Liver (tissue), 9 donors: ENCODE results near the gene MMS22L. TPM values are rescaled to one million over a fixed set of nuclear protein-coding genes. Genes with fewer than 3 reads are reported as not detected.
A peak's percentile ranks its signal among the peaks of the same experiment; 100 is the strongest.

ENCODE experiments used
- DNase-seq: peaks from one replicate; pipeline ENCODE4 v3.0.0-alpha.2; 2017; ENCODE audit warnings: low spot score
- H3K27ac ChIP-seq, 2 donors: one replicate each; pipeline ENCODE4 v1.7.0; 2013; ENCODE audit warnings: inconsistent platforms in 2 of 2, low read length in 2 of 2, control low read depth in 1 of 2, low read depth in 1 of 2, mild to moderate bottlenecking in 1 of 2
- H3K27me3 ChIP-seq, 4 donors: one replicate each; pipeline versions ENCODE4 v1.6.1 to v1.7.0; 2013; ENCODE audit warnings: low read length in 3 of 4, inconsistent platforms in 1 of 4, mild to moderate bottlenecking in 1 of 4, moderate library complexity in 1 of 4; ENCODE audit not compliant: control insufficient read depth in 4 of 4, insufficient read depth in 4 of 4
- H3K36me3 ChIP-seq, 4 donors: one replicate each; pipeline versions ENCODE4 v1.6.1 to v1.7.0; 2013; ENCODE audit warnings: low read length in 3 of 4, mild to moderate bottlenecking in 3 of 4, low read depth in 1 of 4, moderate library complexity in 1 of 4; ENCODE audit not compliant: control insufficient read depth in 4 of 4, insufficient read depth in 3 of 4
- H3K4me1 ChIP-seq, 4 donors: one replicate each; pipeline versions ENCODE4 v1.6.1 to v1.7.0; 2013; ENCODE audit warnings: low read length in 3 of 4, mild to moderate bottlenecking in 3 of 4, moderate library complexity in 1 of 4; ENCODE audit not compliant: control insufficient read depth in 4 of 4, insufficient read depth in 4 of 4
- H3K4me3 ChIP-seq, 3 donors: one replicate each; pipeline versions ENCODE4 v1.6.1 to v1.7.0; 2013; ENCODE audit warnings: low read length in 3 of 3, control low read depth in 1 of 3, low read depth in 1 of 3, mild to moderate bottlenecking in 1 of 3
- H3K9ac ChIP-seq, 2 donors: one replicate each; pipeline ENCODE4 v1.7.0; 2013; ENCODE audit warnings: low read length in 2 of 2, mild to moderate bottlenecking in 2 of 2, moderate library complexity in 2 of 2, control low read depth in 1 of 2, low read depth in 1 of 2
- H3K9me3 ChIP-seq, 4 donors: one replicate each; pipeline versions ENCODE4 v1.6.1 to v1.7.0; 2013; ENCODE audit warnings: low read length in 3 of 4; ENCODE audit not compliant: control insufficient read depth in 4 of 4
- ATF3 ChIP-seq: IDR thresholded peaks from 2 replicates; pipeline ENCODE4 v1.6.1; 2016; ENCODE audit warnings: antibody characterized with exemption
- CTCF ChIP-seq: fragments of 150-350 bp; IDR thresholded peaks from 2 replicates; pipeline ENCODE4 v1.5.1; 2017; ENCODE audit warnings: improper control_type of control experiment, low read depth, low read length; ENCODE audit not compliant: missing input control
- EGR1 ChIP-seq, 2 donors: IDR thresholded peaks; 2 replicates each; pipeline ENCODE4 v1.6.1; 2016 to 2018; ENCODE audit warnings: antibody characterized with exemption in 2 of 2, low read depth in 2 of 2
- FOXA1 ChIP-seq: IDR thresholded peaks from 2 replicates; pipeline ENCODE4 v1.6.1; 2016; ENCODE audit warnings: antibody characterized with exemption
- FOXA2 ChIP-seq: IDR thresholded peaks from 2 replicates; pipeline ENCODE4 v1.6.1; 2016; ENCODE audit warnings: antibody characterized with exemption
- GABPA ChIP-seq, 2 donors: IDR thresholded peaks in 1 of 2; conservative IDR thresholded peaks in 1 of 2; 2 replicates each; pipeline ENCODE4 v1.6.1; 2016; ENCODE audit warnings: antibody characterized with exemption in 2 of 2, mild to moderate bottlenecking in 1 of 2, moderate library complexity in 1 of 2
- HNF4A ChIP-seq, 2 donors: conservative IDR thresholded peaks; 2 replicates each; pipeline ENCODE4 v1.6.1; 2016; ENCODE audit warnings: antibody characterized with exemption in 2 of 2, mild to moderate bottlenecking in 2 of 2
- HNF4G ChIP-seq: IDR thresholded peaks from 2 replicates; pipeline ENCODE4 v1.6.1; 2016; ENCODE audit warnings: antibody characterized with exemption
- JUND ChIP-seq, 2 donors: IDR thresholded peaks; 2 replicates each; pipeline ENCODE4 v1.6.1; 2016; ENCODE audit warnings: antibody characterized with exemption in 2 of 2
- NR2F2 ChIP-seq: IDR thresholded peaks from 2 replicates; pipeline ENCODE4 v1.6.1; 2016; ENCODE audit warnings: antibody characterized with exemption
- RAD21 ChIP-seq, 2 donors: IDR thresholded peaks; 2 replicates each; pipeline ENCODE4 v1.6.1; 2016; ENCODE audit warnings: antibody characterized with exemption in 2 of 2, mild to moderate bottlenecking in 2 of 2
- RXRA ChIP-seq, 2 donors: IDR thresholded peaks; 2 replicates each; pipeline ENCODE4 v1.6.1; 2017 to 2018; ENCODE audit warnings: antibody characterized with exemption in 2 of 2, mild to moderate bottlenecking in 1 of 2
- TAF1 ChIP-seq: conservative IDR thresholded peaks from 2 replicates; pipeline ENCODE4 v1.6.1; 2016; ENCODE audit warnings: antibody characterized with exemption, mild to moderate bottlenecking
- YY1 ChIP-seq: IDR thresholded peaks from 2 replicates; pipeline ENCODE4 v1.6.1; 2016; ENCODE audit warnings: antibody characterized with exemption, mild to moderate bottlenecking
- WGBS: extraction: QIAGEN DNeasy Blood & Tissue Kit; methylation state at CpG from one replicate; pipeline ENCODE4 v1.1.7; 2013; 5-methylcytosine and 5-hydroxymethylcytosine counted together
- polyA plus RNA-seq, 2 donors: library from polyadenylated mRNA; stranded (reverse) in 1 of 2; unstranded in 1 of 2; fragments of 200-250 nt in 1 of 2; fragments of >200 nt in 1 of 2; fragmentation: Nextera tagmentation in 1 of 2; extraction: Ambion mirVana in 1 of 2; gene quantifications; one replicate each; pipeline versions ENCODE4 v1.2.1 to v1.2.3, GENCODE V29; 2013 to 2015
- total RNA-seq, 2 donors: library from RNA; depleted of rRNA; stranded (reverse); fragments of >200 nt; gene quantifications; one replicate each; pipeline ENCODE4 v1.2.3, GENCODE V29; 2014
- TF ChIP-seq, protein P1 (sequence below): IDR thresholded peaks from 2 replicates; pipeline ENCODE4 v1.6.1; 2016; ENCODE audit warnings: antibody characterized with exemption, mild to moderate bottlenecking
- TF ChIP-seq, protein P2 (sequence below): IDR thresholded peaks from 2 replicates; pipeline ENCODE4 v1.6.1; 2016; ENCODE audit warnings: antibody characterized with exemption
- donor health status: healthy.
- donor health status: healthy.
- donor health status: healthy.
- donor health status: healthy.
- donor health status: healthy.

The MMS22L gene
- total and polyA plus RNA-seq, 4 donors = 0.32 to 14.9 (median 2.6) TPM

GRCh38 chr6:97186416-97186999, 96.5 kb downstream of the MMS22L start:
- DNase-seq = peak; percentile 74

GRCh38 chr6:97177905-97178304, 105.1 kb downstream of the MMS22L start:
- Histone ChIP-seq H3K27me3 (no peaks in the 10 kb centered on the region), H3K36me3 (no peaks in the 10 kb centered on the region), H3K4me3 (no peak overlapping the region), H3K9ac (no peak overlapping the region), H3K9me3 (no peaks in the 10 kb centered on the region), H3K4me1 (no peaks in the 10 kb centered on the region), H3K27ac (no peak overlapping the region)
- no peak for DNase-seq
- WGBS = over 99% methylated on average over 3 of the region's 3 CpGs
- TF ChIP-seq RXRA (IDR thresholded peaks at IDR 0.05) (no peak), TAF1 (no peak), FOXA1 (no peak), GABPA (IDR thresholded peaks at IDR 0.05 in 1 of 2, conservative IDR thresholded peaks at IDR 0.05 in 1 of 2) (no peak), JUND (IDR thresholded peaks at IDR 0.05) (no peak), CTCF (no peak), EGR1 (IDR thresholded peaks at IDR 0.05; ENCODE audit: low read depth in 2 of 2) (no peak), FOXA2 (no peak), YY1 (no peak), RAD21 (IDR thresholded peaks at IDR 0.05) (no peak), ATF3 (no peak), HNF4A (conservative IDR thresholded peaks at IDR 0.05) (no peak), NR2F2 (no peak), HNF4G (no peak)
- TF ChIP-seq, protein P1, sequence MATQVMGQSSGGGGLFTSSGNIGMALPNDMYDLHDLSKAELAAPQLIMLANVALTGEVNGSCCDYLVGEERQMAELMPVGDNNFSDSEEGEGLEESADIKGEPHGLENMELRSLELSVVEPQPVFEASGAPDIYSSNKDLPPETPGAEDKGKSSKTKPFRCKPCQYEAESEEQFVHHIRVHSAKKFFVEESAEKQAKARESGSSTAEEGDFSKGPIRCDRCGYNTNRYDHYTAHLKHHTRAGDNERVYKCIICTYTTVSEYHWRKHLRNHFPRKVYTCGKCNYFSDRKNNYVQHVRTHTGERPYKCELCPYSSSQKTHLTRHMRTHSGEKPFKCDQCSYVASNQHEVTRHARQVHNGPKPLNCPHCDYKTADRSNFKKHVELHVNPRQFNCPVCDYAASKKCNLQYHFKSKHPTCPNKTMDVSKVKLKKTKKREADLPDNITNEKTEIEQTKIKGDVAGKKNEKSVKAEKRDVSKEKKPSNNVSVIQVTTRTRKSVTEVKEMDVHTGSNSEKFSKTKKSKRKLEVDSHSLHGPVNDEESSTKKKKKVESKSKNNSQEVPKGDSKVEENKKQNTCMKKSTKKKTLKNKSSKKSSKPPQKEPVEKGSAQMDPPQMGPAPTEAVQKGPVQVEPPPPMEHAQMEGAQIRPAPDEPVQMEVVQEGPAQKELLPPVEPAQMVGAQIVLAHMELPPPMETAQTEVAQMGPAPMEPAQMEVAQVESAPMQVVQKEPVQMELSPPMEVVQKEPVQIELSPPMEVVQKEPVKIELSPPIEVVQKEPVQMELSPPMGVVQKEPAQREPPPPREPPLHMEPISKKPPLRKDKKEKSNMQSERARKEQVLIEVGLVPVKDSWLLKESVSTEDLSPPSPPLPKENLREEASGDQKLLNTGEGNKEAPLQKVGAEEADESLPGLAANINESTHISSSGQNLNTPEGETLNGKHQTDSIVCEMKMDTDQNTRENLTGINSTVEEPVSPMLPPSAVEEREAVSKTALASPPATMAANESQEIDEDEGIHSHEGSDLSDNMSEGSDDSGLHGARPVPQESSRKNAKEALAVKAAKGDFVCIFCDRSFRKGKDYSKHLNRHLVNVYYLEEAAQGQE = no peak
- TF ChIP-seq, protein P2, sequence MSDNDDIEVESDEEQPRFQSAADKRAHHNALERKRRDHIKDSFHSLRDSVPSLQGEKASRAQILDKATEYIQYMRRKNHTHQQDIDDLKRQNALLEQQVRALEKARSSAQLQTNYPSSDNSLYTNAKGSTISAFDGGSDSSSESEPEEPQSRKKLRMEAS = no peak

More at GRCh38 chr6:97186416-97186999, 96.5 kb downstream of the MMS22L start:
- H3K36me3 ChIP-seq = no peaks in the 10 kb centered on the region
- H3K27me3 ChIP-seq = no peaks in the 10 kb centered on the region
- H3K9ac ChIP-seq = no peak overlapping the region
- no peak overlapping the region for H3K4me3 ChIP-seq
- TF ChIP-seq CTCF = peak; percentile 79
- TF ChIP-seq FOXA2 = no peak
- peak; percentile 82 to 86 for TF ChIP-seq RAD21 (IDR thresholded peaks at IDR 0.05)
- WGBS = 24% methylated on average over 3 of the region's 3 CpGs
- H3K27ac ChIP-seq = no peak overlapping the region
- no peaks in the 10 kb centered on the region for H3K9me3 ChIP-seq
- no peaks in the 10 kb centered on the region for H3K4me1 ChIP-seq
